GM12878 (cell line): ENCODE data around the gene MGME1. TPM values are rescaled to one million over a fixed set of nuclear protein-coding genes. Genes with fewer than 3 reads are reported as not detected.

Source experiments
- ATAC-seq: fragments of 200-7000 bp; cut with Tn5 transposase; 3 replicates; pipeline ENCODE4 v1.9.1; 2020; ENCODE audit warnings: mild to moderate bottlenecking, moderate library complexity
- BruUV-seq: library from RNA; stranded (reverse); fragments of 400-500 nt; replicated peaks from 2 replicates; lab custom pipeline; 2021; lab: Mats Ljungman, UMichigan
- CTCF ChIA-PET: fragments of 300-600 bp; sonication (Branson Sonifier 250); formaldehyde crosslinking; extraction: SDS; loops from one replicate; lab custom pipeline; 2021; ENCODE audit warnings: inconsistent platforms; lab: Yijun Ruan, JAX
- POLR2A ChIA-PET: fragments of 350-600 bp; formaldehyde crosslinking; extraction: SDS; loops from one replicate; lab custom pipeline; 2021; ENCODE audit warnings: inconsistent platforms; lab: Charles Lee
- RAD21 ChIA-PET: fragments of 300-600 bp; sonication (Branson Sonifier 250); formaldehyde crosslinking; loops from one replicate; lab custom pipeline; 2023; ENCODE audit warnings: antibody characterized with exemption; ENCODE audit not compliant: unreplicated experiment; lab: Charles Lee
- SMC1A ChIA-PET: fragments of 300-600 bp; sonication (Branson Sonifier 250); formaldehyde crosslinking; loops from one replicate; lab custom pipeline; 2023; ENCODE audit not compliant: unreplicated experiment, uncharacterized antibody; lab: Charles Lee
- DNase-seq: peaks from one replicate; pipeline ENCODE4 v3.0.0-alpha.2; 2011; ENCODE audit warnings: low read depth, low spot score
- FAIRE-seq: peaks from 3 replicates; lab custom pipeline; 2011; peaks lifted over from hg19 to GRCh38; lab: Jason Lieb, UNC
- H2AFZ ChIP-seq: 2 replicates; pipeline ENCODE4 v1.6.0; 2011; ENCODE audit warnings: low read depth, low read length, control low read depth; ENCODE audit not compliant: control insufficient read depth
- H3K27ac ChIP-seq: 2 replicates; pipeline ENCODE4 v1.5.1; 2011; ENCODE audit warnings: control low read depth; ENCODE audit not compliant: control insufficient read depth, insufficient read depth
- H3K27me3 ChIP-seq, 2 experiments: replicated peaks in 1 of 2; 2 replicates each; pipeline versions ENCODE4 v1.6.0 to v1.6.1; 2011; ENCODE audit warnings: low read length in 1 of 2; ENCODE audit not compliant: control insufficient read depth in 2 of 2, insufficient read depth in 2 of 2
- H3K36me3 ChIP-seq, 2 experiments: 2 replicates each; pipeline ENCODE4 v1.5.1; 2011; ENCODE audit warnings: low read length in 1 of 2; ENCODE audit not compliant: control insufficient read depth in 2 of 2, insufficient read depth in 2 of 2
- H3K4me1 ChIP-seq: 2 replicates; pipeline ENCODE4 v1.6.1; 2011; ENCODE audit warnings: mild to moderate bottlenecking, low read length, moderate library complexity, mixed read lengths; ENCODE audit not compliant: control insufficient read depth, insufficient read depth
- H3K4me2 ChIP-seq: 2 replicates; pipeline ENCODE4 v1.6.0; 2011; ENCODE audit warnings: control low read depth; ENCODE audit not compliant: control insufficient read depth, insufficient read depth
- H3K4me3 ChIP-seq: fragments of 200-600 bp; sonication (generic); 2 replicates; pipeline ENCODE4 v1.5.1; 2016
- H3K79me2 ChIP-seq: 2 replicates; pipeline ENCODE4 v1.6.0; 2011; ENCODE audit warnings: low read length; ENCODE audit not compliant: control insufficient read depth, insufficient read depth
- H3K9ac ChIP-seq: 2 replicates; pipeline ENCODE4 v1.8.0; 2011; ENCODE audit warnings: low read length, control low read depth, mixed read lengths; ENCODE audit not compliant: control insufficient read depth, insufficient read depth
- H3K9me3 ChIP-seq: replicated peaks from 3 replicates; pipeline ENCODE4 v1.5.1; 2011; ENCODE audit warnings: mild to moderate bottlenecking, low read length; ENCODE audit not compliant: control insufficient read depth, insufficient read depth
- H4K20me1 ChIP-seq: 2 replicates; pipeline ENCODE4 v1.6.0; 2011; ENCODE audit not compliant: control insufficient read depth, insufficient read depth
- ATF7 ChIP-seq: fragments of 450-650 bp; IDR thresholded peaks from 2 replicates; pipeline ENCODE4 v1.6.1; 2016; ENCODE audit warnings: low read depth, mild to moderate bottlenecking
- BCLAF1 ChIP-seq: fragments of 450-650 bp; IDR thresholded peaks from 2 replicates; pipeline ENCODE4 v1.6.1; 2017; ENCODE audit warnings: antibody characterized with exemption, mild to moderate bottlenecking, moderate library complexity
- ELK1 ChIP-seq: IDR thresholded peaks from 2 replicates; pipeline ENCODE4 v1.6.1; 2012; ENCODE audit warnings: low read depth, low read length, improper control_type of control experiment
- GABPA ChIP-seq: IDR thresholded peaks from 2 replicates; pipeline ENCODE4 v1.6.1; 2014; ENCODE audit warnings: antibody characterized with exemption, low read depth, mild to moderate bottlenecking, inconsistent platforms
- KAT2A ChIP-seq: conservative IDR thresholded peaks from 2 replicates; pipeline ENCODE4 v1.6.1; 2011; ENCODE audit warnings: low read depth, low read length; ENCODE audit not compliant: control insufficient read depth
- MTA3 ChIP-seq: IDR thresholded peaks from 2 replicates; pipeline ENCODE4 v1.6.1; 2012; ENCODE audit warnings: low read length, inconsistent platforms, borderline replicate concordance
- NFXL1 ChIP-seq: fragments of 450-650 bp; IDR thresholded peaks from 2 replicates; pipeline ENCODE4 v1.6.1; 2017; ENCODE audit warnings: antibody characterized with exemption, mild to moderate bottlenecking, borderline replicate concordance
- SMAD5 ChIP-seq: IDR thresholded peaks from 2 replicates; pipeline ENCODE4 v1.6.1; 2016; ENCODE audit warnings: antibody characterized with exemption, low read depth
- SUPT20H ChIP-seq: IDR thresholded peaks from 2 replicates; pipeline ENCODE4 v1.6.1; 2011; ENCODE audit warnings: low read depth, mild to moderate bottlenecking, low read length, moderate library complexity, borderline replicate concordance; ENCODE audit not compliant: control insufficient read depth
- TARDBP ChIP-seq: IDR thresholded peaks from 2 replicates; pipeline ENCODE4 v1.6.1; 2016; ENCODE audit warnings: borderline replicate concordance
- TCF3 ChIP-seq: IDR thresholded peaks from 2 replicates; pipeline ENCODE4 v1.6.1; 2012; ENCODE audit warnings: low read depth, mild to moderate bottlenecking, low read length, borderline replicate concordance; ENCODE audit not compliant: insufficient read depth
- WGBS: methylation state at CpG from one replicate; pipeline ENCODE4 v1.1.6; 2016; ENCODE audit warnings: low lambda C conversion rate; ENCODE audit not compliant: insufficient replicate concordance, insufficient coverage; ENCODE audit errors: missing lambda C conversion rate; 5-methylcytosine and 5-hydroxymethylcytosine counted together
- in situ Hi-C: fragments of 300-500 bp; cut with MboI; formaldehyde crosslinking; loops from 9 replicates; pipeline ENCODE4 v1.14.3; 2018; ENCODE audit warnings: mixed read lengths
- intact Hi-C: fragments of 100-400 bp; cut with micrococcal nuclease; formaldehyde crosslinking; loops from one replicate; pipeline ENCODE4 v1.14.2; 2022; ENCODE audit not compliant: unreplicated experiment
- polyA plus RNA-seq, 11 experiments: library from polyadenylated mRNA; depleted of rRNA in 4 of 11; unstranded in 6 of 11; stranded (reverse) in 5 of 11; fragments of >200 nt; fragmentation: Nextera tagmentation in 4 of 11; fragmentation: Illumina TruSeq in 1 of 11; extraction: Ambion mirVana in 4 of 11; extraction: Trizol in 1 of 11; gene quantifications; 1 replicate in 1 of 11; 2 replicates in 10 of 11; pipeline versions ENCODE4 v1.2.1 to v1.2.3, GENCODE V29; 2011 to 2016; ENCODE audit warnings: inconsistent platforms in 2 of 11, missing spikeins in 2 of 11, low read depth in 1 of 11
- total RNA-seq, 4 experiments: library from RNA; depleted of rRNA in 3 of 4; stranded (reverse); fragments of >200 nt in 3 of 4; fragmentation: Illumina TruSeq in 1 of 4; extraction: Trizol in 1 of 4; gene quantifications; 2 replicates each; pipeline versions ENCODE4 v1.2.1 to v1.2.3, GENCODE V29; 2013 to 2021
- TF ChIP-seq, protein P1 (sequence below): IDR thresholded peaks from 2 replicates; pipeline ENCODE4 v1.6.1; 2012; ENCODE audit warnings: low read length, inconsistent platforms
- TF ChIP-seq, protein P2 (sequence below): IDR thresholded peaks from 2 replicates; pipeline ENCODE4 v1.6.1; 2011; ENCODE audit warnings: mild to moderate bottlenecking, low read depth, low read length, moderate library complexity; ENCODE audit not compliant: insufficient replicate concordance

Gene MGME1
- total and polyA plus RNA-seq, 10 of the 15 experiments (the other 5 are each of a cell fraction or from before 2014, with no cell fraction given): 13.4 to 44.8 (median 30.6) TPM

DNA sequence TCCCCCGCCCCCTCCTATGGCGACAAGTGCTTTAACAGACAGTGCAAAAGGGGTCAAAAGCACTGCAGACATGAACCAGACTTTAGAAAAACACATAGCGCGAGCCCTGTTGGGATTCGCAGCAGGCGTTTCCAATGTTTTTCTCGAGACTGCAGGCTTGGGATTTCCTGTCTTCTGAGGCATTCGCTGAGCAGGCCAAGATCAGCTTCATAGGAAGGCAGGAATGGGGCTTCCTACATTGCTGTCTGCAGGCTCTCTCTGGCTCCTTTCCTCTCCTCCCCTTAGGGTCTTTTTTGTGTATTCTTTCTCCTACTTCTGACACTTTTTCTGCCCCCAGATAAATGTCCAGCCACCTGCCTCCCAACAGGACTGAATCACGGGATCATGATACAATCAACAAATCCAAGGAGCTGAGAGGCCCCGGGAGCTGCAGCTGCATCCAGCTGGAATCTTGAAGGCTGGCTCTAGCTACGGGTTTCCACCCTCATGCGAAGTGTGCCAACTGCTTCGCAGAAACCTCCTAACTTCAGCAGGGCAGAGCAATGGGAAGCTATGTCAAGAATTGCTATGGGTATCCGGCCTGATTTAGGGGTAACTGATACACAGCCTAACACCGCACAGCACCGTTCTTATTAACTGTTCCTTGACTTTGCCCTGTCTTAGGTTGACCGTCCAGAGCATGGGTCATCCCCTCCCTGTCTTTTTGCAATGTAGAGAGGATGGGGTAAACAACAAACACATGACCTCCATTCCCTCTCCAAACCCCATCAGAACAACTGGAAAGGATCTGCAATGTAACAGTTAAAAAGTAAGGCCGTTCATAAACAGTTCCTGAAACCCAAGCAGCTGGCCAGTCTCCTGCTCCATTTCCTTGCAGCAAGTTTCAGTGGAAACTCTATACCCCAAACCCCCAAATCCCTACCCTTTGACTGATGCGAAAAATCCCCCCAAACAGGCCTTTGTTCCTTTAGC, 31.8 kb upstream of the MGME1 start:
- Histone ChIP-seq H3K27ac (no peak overlapping the region), H3K27me3 (no peaks in the 10 kb centered on the region), H3K9me3 (no peaks in the 10 kb centered on the region), H3K4me3 (no peak overlapping the region), H3K4me2 (no peak overlapping the region), H3K9ac (no peak overlapping the region), H3K36me3 (peaks cover 7 to 16% of the 10 kb centered on the region in 2 experiments)
- SMC1A ChIA-PET: interaction anchor here (0.6 to 3.4 kb wide), 10 partner anchors 9 to 432 kb away, joined by 3 to 14 read pairs (median 6); no protein-coding TSS in a partner anchor
- CTCF ChIA-PET: interaction anchor here (0.5 to 5.2 kb wide), 18 partner anchors 11 to 622 kb away, joined by 3 to 43 read pairs (median 11); partner anchors contain the start of gene RRBP1
- no peak for DNase-seq
- TF ChIP-seq TARDBP: no peak
- no peak for TF ChIP-seq ELK1
- no peak for TF ChIP-seq SUPT20H
- TF ChIP-seq KAT2A: no peak
- no peak for TF ChIP-seq TCF3
- TF ChIP-seq, protein P1, sequence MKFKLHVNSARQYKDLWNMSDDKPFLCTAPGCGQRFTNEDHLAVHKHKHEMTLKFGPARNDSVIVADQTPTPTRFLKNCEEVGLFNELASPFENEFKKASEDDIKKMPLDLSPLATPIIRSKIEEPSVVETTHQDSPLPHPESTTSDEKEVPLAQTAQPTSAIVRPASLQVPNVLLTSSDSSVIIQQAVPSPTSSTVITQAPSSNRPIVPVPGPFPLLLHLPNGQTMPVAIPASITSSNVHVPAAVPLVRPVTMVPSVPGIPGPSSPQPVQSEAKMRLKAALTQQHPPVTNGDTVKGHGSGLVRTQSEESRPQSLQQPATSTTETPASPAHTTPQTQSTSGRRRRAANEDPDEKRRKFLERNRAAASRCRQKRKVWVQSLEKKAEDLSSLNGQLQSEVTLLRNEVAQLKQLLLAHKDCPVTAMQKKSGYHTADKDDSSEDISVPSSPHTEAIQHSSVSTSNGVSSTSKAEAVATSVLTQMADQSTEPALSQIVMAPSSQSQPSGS: no peak
- TF ChIP-seq ATF7: no peak
- TF ChIP-seq, protein P2, sequence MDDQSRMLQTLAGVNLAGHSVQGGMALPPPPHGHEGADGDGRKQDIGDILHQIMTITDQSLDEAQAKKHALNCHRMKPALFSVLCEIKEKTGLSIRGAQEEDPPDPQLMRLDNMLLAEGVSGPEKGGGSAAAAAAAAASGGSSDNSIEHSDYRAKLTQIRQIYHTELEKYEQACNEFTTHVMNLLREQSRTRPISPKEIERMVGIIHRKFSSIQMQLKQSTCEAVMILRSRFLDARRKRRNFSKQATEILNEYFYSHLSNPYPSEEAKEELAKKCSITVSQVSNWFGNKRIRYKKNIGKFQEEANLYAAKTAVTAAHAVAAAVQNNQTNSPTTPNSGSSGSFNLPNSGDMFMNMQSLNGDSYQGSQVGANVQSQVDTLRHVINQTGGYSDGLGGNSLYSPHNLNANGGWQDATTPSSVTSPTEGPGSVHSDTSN: no peak
- TF ChIP-seq NFXL1: no peak
- TF ChIP-seq BCLAF1: no peak
- TF ChIP-seq MTA3: no peak
- no peak for TF ChIP-seq SMAD5
- TF ChIP-seq GABPA: no peak
- TF ChIP-seq, all 136 proteins: peak for 0
- BruUV-seq: no TSS peak
- FAIRE-seq: no peak
- ChIA-PET RAD21 (interaction anchor here (0.7 to 4.3 kb wide), 9 partner anchors 10 to 431 kb away, joined by 3 to 20 read pairs (median 4); partner anchors contain the start of gene RRBP1), POLR2A (interaction anchor here (0.7 to 0.8 kb wide), 2 partner anchors 31 to 43 kb away, joined by 3 to 4 read pairs; no protein-coding TSS in a partner anchor)
- Histone ChIP-seq H3K4me1 (peaks cover 20% of the 10 kb centered on the region), H3K79me2 (no peaks in the 10 kb centered on the region), H2AFZ (no peak overlapping the region), H4K20me1 (no peaks in the 10 kb centered on the region)
- in situ Hi-C loops (loop anchor here (5.0 kb wide), 1 partner anchor 400 kb away; no protein-coding TSS in a partner anchor), intact Hi-C loops (loop anchor here (5.0 kb wide), 1 partner anchor 35 kb away; no protein-coding TSS in a partner anchor)
- ATAC-seq: no peak
- WGBS: 63% methylated on average over 19 of the region's 19 CpGs
